ENCODE results near the gene MTREX.

Gene MTREX

DNA sequence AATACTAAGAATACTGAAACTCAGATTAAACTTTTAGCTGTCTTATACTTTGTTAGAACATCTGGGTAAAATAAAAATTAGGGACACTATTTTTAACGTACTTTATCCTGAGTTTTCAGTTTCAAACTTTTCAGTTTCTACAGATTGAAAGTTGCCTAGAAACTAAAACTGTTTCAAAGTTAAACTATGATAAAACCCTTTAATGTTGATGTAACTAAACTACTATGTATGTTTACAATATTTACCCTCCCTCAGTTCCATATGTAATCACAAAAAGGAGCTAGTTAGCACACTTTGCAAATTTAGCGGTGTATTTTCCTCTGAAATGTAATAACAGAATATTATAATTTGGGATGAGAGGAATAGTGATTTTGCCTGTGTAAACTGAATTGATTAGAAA, 105.9 kb downstream of the MTREX start:
- no peak overlapping the region for H3K4me3 ChIP-seq (ENCODE audit: severe bottlenecking)
- ATAC-seq (ENCODE audit: low read depth) = no peak
- no peak for DNase-seq (ENCODE audit: low spot score)
- H3K27ac ChIP-seq (ENCODE audit: poor library complexity, severe bottlenecking) = no peak overlapping the region
- H3K36me3 ChIP-seq (ENCODE audit: low read depth) = peaks cover 87% of the 10 kb centered on the region
- peaks cover 2% of the 10 kb centered on the region for H3K4me1 ChIP-seq (ENCODE audit: insufficient read depth, poor library complexity, severe bottlenecking)
- H3K27me3 ChIP-seq (ENCODE audit: insufficient read depth, poor library complexity, severe bottlenecking) = no peaks in the 10 kb centered on the region
- no peaks in the 10 kb centered on the region for H3K9me3 ChIP-seq (ENCODE audit: severe bottlenecking)
- TF ChIP-seq, protein P1, sequence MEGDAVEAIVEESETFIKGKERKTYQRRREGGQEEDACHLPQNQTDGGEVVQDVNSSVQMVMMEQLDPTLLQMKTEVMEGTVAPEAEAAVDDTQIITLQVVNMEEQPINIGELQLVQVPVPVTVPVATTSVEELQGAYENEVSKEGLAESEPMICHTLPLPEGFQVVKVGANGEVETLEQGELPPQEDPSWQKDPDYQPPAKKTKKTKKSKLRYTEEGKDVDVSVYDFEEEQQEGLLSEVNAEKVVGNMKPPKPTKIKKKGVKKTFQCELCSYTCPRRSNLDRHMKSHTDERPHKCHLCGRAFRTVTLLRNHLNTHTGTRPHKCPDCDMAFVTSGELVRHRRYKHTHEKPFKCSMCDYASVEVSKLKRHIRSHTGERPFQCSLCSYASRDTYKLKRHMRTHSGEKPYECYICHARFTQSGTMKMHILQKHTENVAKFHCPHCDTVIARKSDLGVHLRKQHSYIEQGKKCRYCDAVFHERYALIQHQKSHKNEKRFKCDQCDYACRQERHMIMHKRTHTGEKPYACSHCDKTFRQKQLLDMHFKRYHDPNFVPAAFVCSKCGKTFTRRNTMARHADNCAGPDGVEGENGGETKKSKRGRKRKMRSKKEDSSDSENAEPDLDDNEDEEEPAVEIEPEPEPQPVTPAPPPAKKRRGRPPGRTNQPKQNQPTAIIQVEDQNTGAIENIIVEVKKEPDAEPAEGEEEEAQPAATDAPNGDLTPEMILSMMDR (IDR thresholded peaks at IDR 0.05; ENCODE audit: poor library complexity, severe bottlenecking) = no peak

DNA sequence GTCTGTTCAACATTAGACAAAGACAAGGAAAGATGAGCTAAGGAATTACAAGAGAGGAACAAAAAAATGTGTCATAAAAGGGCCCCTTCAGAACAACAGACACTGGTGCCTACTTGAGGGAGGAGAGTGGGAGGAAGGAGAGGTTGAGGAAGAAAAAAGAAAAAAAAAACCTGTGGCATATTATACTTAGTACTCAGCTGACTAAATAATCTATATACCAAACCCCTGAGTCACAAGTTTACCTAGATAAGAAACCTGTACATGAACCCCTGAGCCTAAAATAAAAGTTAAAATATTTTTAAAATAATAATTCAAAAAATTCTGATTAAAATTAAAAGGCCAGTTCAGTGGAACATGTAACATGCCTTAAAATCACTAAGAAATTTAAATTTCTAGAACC, 107.3 kb downstream of the MTREX start:
- TF ChIP-seq, protein P1 (IDR thresholded peaks at IDR 0.05; ENCODE audit: poor library complexity, severe bottlenecking) = no peak
- ATAC-seq (ENCODE audit: low read depth) (peak; percentile 63; the same call in 1 of the 3 replicates), DNase-seq (ENCODE audit: low spot score) (no peak)
- peaks cover 88% of the 10 kb centered on the region for H3K36me3 ChIP-seq (ENCODE audit: low read depth)
- H3K27ac ChIP-seq (ENCODE audit: poor library complexity, severe bottlenecking) = no peak overlapping the region
- H3K4me3 ChIP-seq (ENCODE audit: severe bottlenecking) = no peak overlapping the region
- peaks cover 2% of the 10 kb centered on the region for H3K4me1 ChIP-seq (ENCODE audit: insufficient read depth, poor library complexity, severe bottlenecking)
- no peaks in the 10 kb centered on the region for H3K9me3 ChIP-seq (ENCODE audit: severe bottlenecking)
- H3K27me3 ChIP-seq (ENCODE audit: insufficient read depth, poor library complexity, severe bottlenecking) = no peaks in the 10 kb centered on the region

DNA sequence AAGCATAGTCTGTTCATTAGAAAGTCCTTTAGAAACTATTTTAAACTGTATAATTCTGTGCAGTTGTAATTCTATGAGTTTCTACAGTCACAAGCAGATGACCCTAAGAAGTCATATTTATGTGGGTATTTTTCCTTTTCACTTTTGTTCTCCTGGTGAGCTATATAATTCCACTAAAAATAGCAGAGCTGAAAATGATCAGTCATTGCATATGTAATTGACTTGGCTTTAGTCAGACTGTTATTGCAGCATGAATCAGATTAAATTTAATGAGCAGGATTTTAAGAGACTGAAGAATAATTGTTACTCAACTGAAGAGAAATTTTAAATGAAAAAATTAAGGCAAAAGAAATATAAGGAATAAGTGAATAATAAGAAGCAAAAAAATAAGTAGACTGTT, 108.5 kb downstream of the MTREX start:
- Histone ChIP-seq H3K27me3 (ENCODE audit: insufficient read depth, poor library complexity, severe bottlenecking) (no peaks in the 10 kb centered on the region), H3K27ac (ENCODE audit: poor library complexity, severe bottlenecking) (no peak overlapping the region), H3K9me3 (ENCODE audit: severe bottlenecking) (no peaks in the 10 kb centered on the region), H3K4me1 (ENCODE audit: insufficient read depth, poor library complexity, severe bottlenecking) (peaks cover 2% of the 10 kb centered on the region), H3K4me3 (ENCODE audit: severe bottlenecking) (no peak overlapping the region), H3K36me3 (ENCODE audit: low read depth) (peaks cover 88% of the 10 kb centered on the region)
- TF ChIP-seq, protein P1 (IDR thresholded peaks at IDR 0.05; ENCODE audit: poor library complexity, severe bottlenecking) = no peak
- ATAC-seq (ENCODE audit: low read depth) (no peak), DNase-seq (ENCODE audit: low spot score) (no peak)

DNA sequence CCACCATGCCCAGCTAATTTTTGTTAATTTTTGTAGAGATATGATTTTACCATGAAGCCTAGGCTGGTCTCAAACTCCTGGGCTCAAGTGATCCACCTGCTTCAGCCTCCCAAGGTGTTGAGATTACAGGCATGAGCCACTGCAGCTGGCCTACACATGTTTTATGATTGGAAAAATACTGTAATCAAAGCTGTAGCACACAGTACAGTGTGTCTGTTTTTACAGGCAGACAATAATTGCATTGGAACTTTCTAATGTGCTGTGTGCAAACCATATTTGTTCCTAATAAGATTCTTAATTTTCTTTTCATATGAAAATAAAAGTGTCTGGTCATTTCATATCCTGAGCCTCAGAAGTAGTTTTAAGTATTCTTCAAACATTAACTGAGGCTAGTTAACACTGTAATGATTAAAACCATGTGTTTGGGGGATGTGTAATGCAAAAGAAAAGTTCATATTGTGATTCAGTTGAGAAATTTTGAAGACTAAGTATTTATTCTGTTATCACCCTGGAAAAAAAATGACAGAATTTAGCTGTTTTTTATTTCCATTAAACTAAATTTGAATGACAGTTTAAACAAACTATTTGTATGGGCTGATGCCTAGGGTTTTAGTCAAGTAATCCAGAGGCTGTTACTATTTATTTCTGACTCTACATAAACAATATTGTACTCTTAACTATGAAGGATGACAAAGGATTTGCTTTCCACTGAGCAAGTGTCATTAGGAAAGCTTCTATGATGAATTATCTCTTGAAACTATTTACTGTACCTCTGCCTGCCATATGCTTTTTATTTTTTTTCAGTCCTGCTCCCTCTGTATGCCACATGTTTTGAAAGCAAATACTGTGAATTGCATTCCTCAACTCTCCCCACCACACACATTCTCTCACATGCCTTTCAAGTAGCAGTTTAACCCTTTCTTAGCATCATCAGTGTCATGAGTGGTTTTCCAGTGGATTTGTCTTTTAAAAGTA, 111.5 kb downstream of the MTREX start:
- no peak overlapping the region for H3K27ac ChIP-seq (ENCODE audit: poor library complexity, severe bottlenecking)
- H3K27me3 ChIP-seq (ENCODE audit: insufficient read depth, poor library complexity, severe bottlenecking) = no peaks in the 10 kb centered on the region
- no peak overlapping the region for H3K4me3 ChIP-seq (ENCODE audit: severe bottlenecking)
- H3K4me1 ChIP-seq (ENCODE audit: insufficient read depth, poor library complexity, severe bottlenecking) = peaks cover 2% of the 10 kb centered on the region
- H3K9me3 ChIP-seq (ENCODE audit: severe bottlenecking) = no peaks in the 10 kb centered on the region
- TF ChIP-seq, protein P1 (IDR thresholded peaks at IDR 0.05; ENCODE audit: poor library complexity, severe bottlenecking) = no peak
- H3K36me3 ChIP-seq (ENCODE audit: low read depth) = peaks cover 84% of the 10 kb centered on the region
- ATAC-seq (ENCODE audit: low read depth) (no peak), DNase-seq (ENCODE audit: low spot score) (no peak)

DNA sequence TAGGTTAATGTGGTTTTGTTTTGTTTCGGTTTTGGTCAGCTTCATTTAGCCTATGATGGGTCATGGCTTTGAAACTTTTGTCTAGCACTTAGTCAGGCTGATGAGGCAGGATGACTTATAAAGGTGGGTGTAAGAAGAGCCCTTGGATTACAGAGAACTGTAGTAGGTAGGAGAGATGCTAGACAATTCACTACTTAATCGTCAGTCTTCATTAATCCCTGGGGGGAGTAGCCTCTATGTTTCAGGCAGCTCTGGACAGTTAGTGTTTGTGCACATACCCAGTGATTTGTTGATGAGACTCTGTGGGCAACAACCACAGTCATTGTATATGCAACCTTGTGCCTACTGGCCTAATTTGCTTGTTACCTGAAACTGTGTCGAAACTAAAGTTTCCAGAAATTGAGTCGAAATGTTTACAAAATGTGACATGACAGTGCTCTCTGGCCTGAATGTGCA, 113.3 kb downstream of the MTREX start:
- Histone ChIP-seq H3K36me3 (ENCODE audit: low read depth) (peaks cover 84% of the 10 kb centered on the region), H3K4me3 (ENCODE audit: severe bottlenecking) (no peak overlapping the region), H3K4me1 (ENCODE audit: insufficient read depth, poor library complexity, severe bottlenecking) (peaks cover 2% of the 10 kb centered on the region), H3K9me3 (ENCODE audit: severe bottlenecking) (no peaks in the 10 kb centered on the region), H3K27ac (ENCODE audit: poor library complexity, severe bottlenecking) (no peak overlapping the region), H3K27me3 (ENCODE audit: insufficient read depth, poor library complexity, severe bottlenecking) (no peaks in the 10 kb centered on the region)
- peak; percentile 46; the same call in 1 of the 3 replicates for ATAC-seq (ENCODE audit: low read depth)
- TF ChIP-seq, protein P1 (IDR thresholded peaks at IDR 0.05; ENCODE audit: poor library complexity, severe bottlenecking) = no peak
- no peak for DNase-seq (ENCODE audit: low spot score)
